Fibroblast of the conjunctiva (primary cell): ENCODE data around the gene KITLG.
"Not testable (repeated sequence)": the region's sequence is repeated elsewhere in the genome, so short reads cannot be mapped to it uniquely, and the experiment has no call there.

Source experiments
- DNase-seq: peaks from one replicate; pipeline ENCODE4 v3.0.0-alpha.2; 2010; ENCODE audit warnings: low read depth

Gene KITLG

GRCh38 chr12:88493636-88494035 is 86.6 kb downstream of the KITLG start:
- peak; percentile 79 for DNase-seq

- DNase-seq, result no peak
These were observed 89.8 kb downstream of the KITLG start for GRCh38 chr12:88490425-88490824.

DNA sequence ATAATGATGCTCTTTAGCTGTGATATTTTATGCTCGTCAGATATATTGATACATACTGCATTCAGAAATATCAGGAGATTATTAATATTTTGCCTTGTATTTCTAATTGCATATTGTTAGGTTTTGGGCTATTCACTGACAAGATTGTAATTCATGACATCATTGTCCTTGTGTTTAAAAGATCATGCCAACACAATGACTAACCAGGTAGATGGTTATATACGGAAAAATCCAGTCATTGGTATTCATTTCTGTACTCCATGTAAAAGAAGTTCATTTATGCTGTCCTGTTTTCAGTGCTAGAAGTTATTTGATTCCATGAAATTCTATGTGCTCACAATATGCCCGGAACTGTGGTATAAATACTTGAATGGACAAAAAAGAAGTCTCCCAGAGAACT is 107.5 kb downstream of the KITLG start:
- no peak for DNase-seq

- peak; percentile 23 for DNase-seq
These were observed 108.0 kb downstream of the KITLG start for GRCh38 chr12:88472248-88472647.

- DNase-seq, result peak; percentile 32
These were observed 108.8 kb downstream of the KITLG start for GRCh38 chr12:88471331-88472045.

DNA sequence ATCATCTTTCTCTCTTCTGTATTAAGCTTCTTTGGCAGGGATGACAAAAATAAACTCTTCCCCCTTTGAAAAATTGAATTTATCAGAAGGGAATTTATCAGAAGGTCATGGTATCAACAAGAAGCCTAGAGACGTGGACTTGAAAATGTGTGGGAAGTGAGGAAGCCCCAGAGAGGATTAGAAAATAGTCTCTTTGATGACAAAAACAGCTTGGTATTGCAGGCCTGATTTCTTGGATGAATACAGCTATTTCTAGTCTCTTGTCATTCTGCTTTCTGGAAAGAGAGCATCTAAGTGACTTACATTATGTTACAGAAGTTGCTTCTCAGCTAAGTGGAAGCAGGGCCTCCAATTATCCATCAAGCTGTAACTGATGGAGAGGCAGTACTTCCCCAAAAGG is 111.1 kb downstream of the KITLG start:
- DNase-seq, result no peak

GRCh38 chr12:88468581-88468980 is 111.7 kb downstream of the KITLG start:
- DNase-seq, result no peak

- DNase-seq, result not testable (repeated sequence)
These were observed 113.6 kb downstream of the KITLG start for GRCh38 chr12:88466708-88467107.

DNA sequence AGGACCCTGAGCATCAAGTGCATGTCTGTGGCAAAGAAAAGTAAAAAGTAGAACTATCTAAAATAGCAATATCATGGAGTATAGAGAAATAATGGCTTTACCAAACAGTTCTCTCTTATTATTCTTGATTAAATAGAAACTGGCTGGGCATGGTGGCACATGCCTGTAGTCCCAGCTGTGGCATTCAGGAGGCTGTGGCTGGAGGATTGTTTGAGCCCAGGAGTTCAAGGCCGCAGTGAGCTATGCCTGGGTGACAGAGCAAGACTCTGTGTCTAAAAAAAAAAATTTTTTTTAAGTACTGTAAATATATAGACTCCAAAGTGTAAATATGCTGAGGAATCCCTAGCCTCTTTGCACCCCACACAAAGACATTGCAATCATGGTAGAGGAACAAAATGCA is 121.9 kb downstream of the KITLG start:
- DNase-seq, result no peak

GRCh38 chr12:88453323-88453722 is 126.9 kb downstream of the KITLG start:
- DNase-seq, result no peak

GRCh38 chr12:88451205-88451604 is 129.1 kb downstream of the KITLG start:
- no peak for DNase-seq

DNA sequence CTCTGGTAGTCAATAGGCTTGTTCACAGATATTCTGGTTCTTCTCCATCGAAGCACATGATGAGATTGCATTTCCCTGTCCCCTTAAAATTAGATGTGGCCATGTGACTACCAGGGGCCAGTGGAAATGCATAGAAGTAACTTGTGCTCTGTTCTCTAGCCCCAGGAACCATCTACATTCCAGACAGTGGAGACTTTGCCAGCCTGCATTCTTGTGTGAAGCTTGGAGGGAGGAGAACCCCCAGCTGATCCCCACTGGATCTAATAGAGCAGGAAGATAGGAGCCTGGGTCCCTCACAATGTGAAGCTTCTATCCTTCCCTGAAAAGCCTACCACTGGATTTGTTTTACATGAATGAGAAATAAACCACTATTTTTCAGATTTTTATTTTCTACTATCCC is 130.1 kb downstream of the KITLG start:
- DNase-seq, result no peak

- no peak for DNase-seq
These were observed 131.8 kb downstream of the KITLG start for GRCh38 chr12:88448337-88448915.

DNA sequence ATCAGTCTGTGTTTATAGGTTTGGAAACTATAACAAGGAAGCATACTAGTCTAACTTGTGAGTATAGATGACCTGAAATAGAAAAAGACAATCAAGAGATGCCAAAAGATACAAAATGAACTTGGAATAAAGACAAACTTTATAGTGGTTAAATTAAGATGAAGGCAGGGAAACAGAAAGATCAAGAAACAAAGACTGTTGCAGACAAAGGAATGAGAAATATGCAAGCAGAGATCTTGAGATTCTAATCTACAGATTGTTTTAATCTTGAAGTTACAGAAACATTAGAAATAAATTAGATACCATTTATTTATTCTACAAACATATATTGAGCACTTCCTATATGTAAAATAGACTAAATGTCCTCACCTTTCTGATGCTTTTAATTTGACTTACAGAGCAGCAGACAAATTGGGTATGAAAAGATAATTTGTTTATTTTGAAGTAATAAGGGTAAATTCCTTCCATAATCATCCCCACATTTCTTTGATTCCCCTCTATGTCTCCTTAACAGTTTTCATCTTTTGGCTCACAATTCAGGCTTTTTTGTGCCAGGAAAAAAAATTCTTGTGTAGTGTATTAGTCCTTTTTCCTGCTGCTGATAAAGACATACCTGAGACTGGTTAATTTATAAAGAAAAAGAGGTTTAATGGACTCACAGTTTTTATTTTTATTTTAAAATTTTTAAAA is 134.4 kb downstream of the KITLG start:
- peak; percentile 18 for DNase-seq

- no peak for DNase-seq
These were observed 135.8 kb downstream of the KITLG start for GRCh38 chr12:88444481-88444880.
